Measurements from ENCODE around the gene OR4K1. TPM values are rescaled to one million over a fixed set of nuclear protein-coding genes. Genes with fewer than 3 reads are reported as not detected.

OR4K1 gene
- polyA plus RNA-seq, 3 donors, result not detected

DNA sequence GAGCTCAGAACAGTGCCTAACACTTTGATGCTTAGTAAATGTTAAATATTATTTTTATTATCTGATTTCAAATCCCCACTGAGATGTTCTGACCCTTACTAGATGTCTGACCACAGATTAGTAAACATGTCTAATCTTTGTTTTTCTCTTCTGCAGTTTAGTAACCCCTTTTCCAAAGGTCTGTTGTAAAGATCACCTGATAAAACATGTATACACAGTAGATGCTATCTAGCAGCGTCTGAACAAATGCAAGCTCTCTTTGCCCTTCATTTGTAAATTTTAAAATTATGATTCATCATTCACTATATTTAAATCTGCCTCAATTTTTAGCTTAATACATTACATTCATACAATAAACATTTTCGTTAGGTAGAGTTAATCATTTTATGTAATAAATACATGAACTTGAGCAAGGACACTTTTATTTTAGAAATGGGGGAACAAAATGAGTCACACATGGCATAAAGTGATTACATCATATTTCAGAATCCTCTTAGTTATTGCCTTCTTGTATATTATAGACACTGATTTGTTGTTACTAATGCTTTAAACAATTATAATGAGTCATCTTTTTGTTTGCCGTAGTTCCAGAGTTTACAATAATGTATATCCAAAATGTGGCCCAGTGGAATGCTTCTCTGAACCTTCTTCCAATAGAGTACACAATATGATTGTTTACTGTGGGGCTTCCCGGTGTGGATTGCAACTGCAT lies 12.0 kb upstream of the OR4K1 start:
- H3K4me1 Mint-ChIP-seq, result no peaks in the 10 kb centered on the region
- no peaks in the 10 kb centered on the region for H4K20me1 ChIP-seq (ENCODE audit: insufficient read depth, low read length)
- H3K27ac Mint-ChIP-seq, result no peak overlapping the region
- no peak overlapping the region for H2AFZ ChIP-seq (ENCODE audit: insufficient read depth, low read depth, low read length, poor library complexity, severe bottlenecking)
- no peaks in the 10 kb centered on the region for H3K79me2 ChIP-seq (ENCODE audit: insufficient read depth, low read length)
- no peaks in the 10 kb centered on the region for H3K27me3 ChIP-seq (ENCODE audit: control insufficient read depth in 2 of 2, insufficient read depth in 2 of 2, low read length in 2 of 2)
- H3K9ac ChIP-seq (ENCODE audit: insufficient read depth, low read length, poor library complexity, severe bottlenecking), result no peak overlapping the region
- no peaks in the 10 kb centered on the region for H3K36me3 Mint-ChIP-seq
- H3K36me3 ChIP-seq (replicated peaks in 1 of 2; ENCODE audit: control insufficient read depth in 1 of 2, insufficient read depth in 2 of 2, low read length in 2 of 2), result no peaks in the 10 kb centered on the region
- H3K27ac ChIP-seq (ENCODE audit: low read depth in 1 of 2, low read length in 2 of 2), result no peak overlapping the region
- intact Hi-C loops (cut with micrococcal nuclease), result no loop called here
- H3K4me1 ChIP-seq (ENCODE audit: control insufficient read depth in 1 of 2, insufficient read depth in 2 of 2, low read length in 2 of 2), result no peaks in the 10 kb centered on the region
- no peaks in the 10 kb centered on the region for H3K9me3 ChIP-seq (replicated peaks in 1 of 2; ENCODE audit: control insufficient read depth in 1 of 2, insufficient read depth in 1 of 2, low read length in 2 of 2)
- no peaks in the 10 kb centered on the region for H3K27me3 Mint-ChIP-seq (ENCODE audit: low read depth in 3 of 3)
- no peak overlapping the region for H3K4me3 Mint-ChIP-seq
- no peaks in the 10 kb centered on the region for H3K9me3 Mint-ChIP-seq
- DNase-seq, result no peak
- H3K4me3 ChIP-seq (replicated peaks in 1 of 3; ENCODE audit: low read depth in 2 of 3, low read length in 3 of 3), result no peak overlapping the region
- TF ChIP-seq, protein P1, sequence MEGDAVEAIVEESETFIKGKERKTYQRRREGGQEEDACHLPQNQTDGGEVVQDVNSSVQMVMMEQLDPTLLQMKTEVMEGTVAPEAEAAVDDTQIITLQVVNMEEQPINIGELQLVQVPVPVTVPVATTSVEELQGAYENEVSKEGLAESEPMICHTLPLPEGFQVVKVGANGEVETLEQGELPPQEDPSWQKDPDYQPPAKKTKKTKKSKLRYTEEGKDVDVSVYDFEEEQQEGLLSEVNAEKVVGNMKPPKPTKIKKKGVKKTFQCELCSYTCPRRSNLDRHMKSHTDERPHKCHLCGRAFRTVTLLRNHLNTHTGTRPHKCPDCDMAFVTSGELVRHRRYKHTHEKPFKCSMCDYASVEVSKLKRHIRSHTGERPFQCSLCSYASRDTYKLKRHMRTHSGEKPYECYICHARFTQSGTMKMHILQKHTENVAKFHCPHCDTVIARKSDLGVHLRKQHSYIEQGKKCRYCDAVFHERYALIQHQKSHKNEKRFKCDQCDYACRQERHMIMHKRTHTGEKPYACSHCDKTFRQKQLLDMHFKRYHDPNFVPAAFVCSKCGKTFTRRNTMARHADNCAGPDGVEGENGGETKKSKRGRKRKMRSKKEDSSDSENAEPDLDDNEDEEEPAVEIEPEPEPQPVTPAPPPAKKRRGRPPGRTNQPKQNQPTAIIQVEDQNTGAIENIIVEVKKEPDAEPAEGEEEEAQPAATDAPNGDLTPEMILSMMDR (IDR thresholded peaks at IDR 0.05), result no peak
- H3K4me2 ChIP-seq (replicated peaks; ENCODE audit: extremely low read depth, low read length, poor library complexity, severe bottlenecking), result no peak overlapping the region
- no CpG with 5 or more reads among the region's 4 CpGs for WGBS (ENCODE audit: insufficient coverage)

DNA sequence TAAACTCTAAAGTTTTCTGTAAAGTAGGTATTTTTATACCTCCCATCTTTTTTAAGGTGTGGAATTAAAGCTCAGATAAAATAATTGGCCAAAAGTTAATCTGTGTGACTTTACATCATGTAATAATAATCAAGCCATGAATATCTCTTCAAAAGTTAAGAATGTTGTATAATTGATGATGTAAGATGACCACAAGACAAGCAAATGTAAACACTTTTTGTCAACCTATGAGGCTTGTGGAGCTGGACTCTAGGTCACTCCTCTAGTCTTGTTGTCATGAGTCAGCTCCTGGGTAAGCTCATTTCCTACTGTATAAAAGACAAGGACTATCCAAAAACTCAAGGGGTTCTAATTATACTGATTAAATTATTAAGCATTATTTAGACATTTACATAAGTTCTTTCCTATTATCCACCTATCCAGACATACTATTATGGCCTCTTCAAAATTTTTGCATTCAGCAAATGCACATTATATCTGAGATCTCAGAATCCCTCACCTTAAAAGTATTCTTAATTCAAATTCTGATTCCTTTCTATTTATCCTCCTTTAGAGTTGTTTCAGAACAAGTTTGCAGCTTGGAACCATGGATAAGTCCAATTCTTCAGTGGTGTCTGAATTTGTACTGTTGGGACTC lies 10.6 kb upstream of the OR4K1 start, which contains the start of gene OR4K5:
Gene OR4K5, plus strand, starts transcription at position 587 of the 637 bp plus-strand sequence. Its CDS starts 0 bp downstream, at position 587.
- Histone ChIP-seq H3K4me2 (replicated peaks; ENCODE audit: extremely low read depth, low read length, poor library complexity, severe bottlenecking) (no peak within 1 kb of the TSS), H3K9me3 (replicated peaks in 1 of 2; ENCODE audit: control insufficient read depth in 1 of 2, insufficient read depth in 1 of 2, low read length in 2 of 2) (peaks cover 0 to 3% of the 10 kb centered on the region in 2 donors), H3K79me2 (ENCODE audit: insufficient read depth, low read length) (no peaks in the 10 kb centered on the region), H3K4me1 (ENCODE audit: control insufficient read depth in 1 of 2, insufficient read depth in 2 of 2, low read length in 2 of 2) (no peaks in the 10 kb centered on the region), H4K20me1 (ENCODE audit: insufficient read depth, low read length) (no peaks in the 10 kb centered on the region), H3K27ac (ENCODE audit: low read depth in 1 of 2, low read length in 2 of 2) (no peak within 1 kb of the TSS), H3K9ac (ENCODE audit: insufficient read depth, low read length, poor library complexity, severe bottlenecking) (no peak within 1 kb of the TSS), H3K36me3 (replicated peaks in 1 of 2; ENCODE audit: control insufficient read depth in 1 of 2, insufficient read depth in 2 of 2, low read length in 2 of 2) (no peaks in the 10 kb centered on the region), H3K4me3 (replicated peaks in 1 of 3; ENCODE audit: low read depth in 2 of 3, low read length in 3 of 3) (no peak within 1 kb of the TSS), H2AFZ (ENCODE audit: insufficient read depth, low read depth, low read length, poor library complexity, severe bottlenecking) (no peak within 1 kb of the TSS), H3K27me3 (ENCODE audit: control insufficient read depth in 2 of 2, insufficient read depth in 2 of 2, low read length in 2 of 2) (no peaks in the 10 kb centered on the region)
- Mint-ChIP-seq H3K27ac (no peak within 1 kb of the TSS), H3K27me3 (ENCODE audit: low read depth in 3 of 3) (no peaks in the 10 kb centered on the region), H3K4me1 (no peaks in the 10 kb centered on the region), H3K9me3 (peaks cover 0 to 2% (median 0%) of the 10 kb centered on the region in 7 donors), H3K4me3 (no peak within 1 kb of the TSS), H3K36me3 (no peaks in the 10 kb centered on the region)
- DNase-seq, result no peak
- intact Hi-C loops (cut with micrococcal nuclease), result no loop called here
- TF ChIP-seq, protein P1 (IDR thresholded peaks at IDR 0.05), result no peak

All from CD14-positive monocyte (primary cell).